Pons (tissue), 1 donor: ENCODE measurements around the gene NWD2.
"Not testable (repeated sequence)": the region's sequence is repeated elsewhere in the genome, so short reads cannot be mapped to it uniquely, and the experiment has no call there.

Experiments used
- DNase-seq: peaks from one replicate; pipeline ENCODE4 v3.0.0-alpha.2; 2016; ENCODE audit warnings: low spot score

Gene NWD2, protein sequence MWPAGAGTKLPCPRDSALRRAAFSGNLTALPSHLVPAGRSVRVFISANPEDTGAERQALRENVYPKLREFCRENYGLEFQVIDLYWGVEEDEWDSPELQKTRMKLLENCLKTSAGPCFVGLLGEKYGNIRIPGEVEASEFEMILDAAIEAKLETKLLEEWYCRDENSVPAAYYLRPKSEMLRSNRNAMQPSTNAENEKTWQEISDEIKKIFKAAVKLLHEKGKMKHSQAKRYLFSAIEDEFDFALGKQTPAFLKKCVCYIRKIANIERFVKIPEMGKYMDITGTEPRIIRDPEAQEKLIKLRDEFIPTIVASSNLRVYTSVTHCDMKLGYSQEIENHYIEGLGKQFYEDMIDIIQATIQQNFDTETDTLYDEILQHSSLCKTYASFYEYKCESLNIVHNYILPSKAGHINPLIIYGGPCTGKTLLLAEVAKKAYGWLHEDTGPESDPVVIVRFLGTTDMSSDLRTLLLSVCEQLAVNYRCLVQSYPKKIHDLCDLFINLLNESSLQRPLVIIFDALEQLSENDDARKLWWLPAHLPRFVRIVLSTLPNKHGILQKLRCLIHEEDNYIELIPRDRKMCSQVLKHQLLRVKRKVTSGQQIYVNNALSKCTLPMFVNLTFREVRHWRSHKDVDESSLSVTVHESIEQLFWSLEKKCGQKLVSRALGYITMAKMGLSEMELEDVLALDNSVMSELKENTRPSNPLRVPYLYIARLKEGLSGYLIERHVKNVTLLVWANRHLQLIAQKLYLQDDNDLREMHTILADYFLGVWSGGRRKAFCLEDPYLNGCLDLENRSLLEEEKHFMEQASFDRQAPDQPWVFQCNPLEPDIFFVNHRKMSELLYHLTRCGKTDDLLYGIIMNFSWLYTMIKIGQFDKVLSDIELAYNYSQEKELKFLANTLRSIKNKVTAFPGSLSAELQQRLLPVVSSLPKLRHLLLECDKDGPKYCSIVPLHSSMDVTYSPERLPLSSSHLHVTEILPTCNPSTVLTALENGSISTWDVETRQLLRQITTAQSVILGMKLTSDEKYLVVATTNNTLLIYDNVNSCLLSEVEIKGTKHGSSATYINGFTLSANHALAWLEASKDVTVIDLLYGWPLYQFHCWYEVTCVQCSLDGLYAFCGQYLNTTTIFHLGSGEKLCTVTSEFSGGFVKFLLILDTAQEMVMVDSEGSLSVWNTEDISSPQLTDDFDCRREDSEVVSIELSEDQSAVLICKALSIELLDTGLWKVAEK (N-terminal part only)

GRCh38 chr4:37244583-37245390, at the start of gene NWD2:
Gene NWD2 (plus strand): TSS chr4:37244743. CDS start chr4:37245068, 325 bp downstream.
- no peak for DNase-seq

DNA sequence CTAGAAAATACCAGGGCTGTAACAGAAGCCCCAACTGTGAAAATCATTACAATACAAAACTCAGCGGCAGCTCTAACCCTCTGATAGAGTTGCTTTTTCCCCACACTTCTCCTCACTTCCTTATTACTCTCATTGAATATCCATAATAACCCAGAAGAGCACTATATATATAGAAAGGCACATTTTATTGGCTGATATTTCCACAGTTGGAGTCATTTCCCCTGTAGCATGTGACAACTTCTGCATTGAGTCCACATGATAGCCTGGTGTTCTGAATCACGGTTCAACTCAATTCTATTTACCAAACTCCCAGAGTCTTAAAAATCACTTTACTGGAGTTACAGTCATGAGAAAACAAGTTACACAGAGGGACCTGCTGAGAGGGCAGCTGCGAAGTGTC, 46.6 kb upstream of the NWD2 start:
- DNase-seq: peak; percentile 50

- DNase-seq: not testable (repeated sequence)
Measured at GRCh38 chr4:37204740-37205139, 39.8 kb upstream of the NWD2 start.

DNA sequence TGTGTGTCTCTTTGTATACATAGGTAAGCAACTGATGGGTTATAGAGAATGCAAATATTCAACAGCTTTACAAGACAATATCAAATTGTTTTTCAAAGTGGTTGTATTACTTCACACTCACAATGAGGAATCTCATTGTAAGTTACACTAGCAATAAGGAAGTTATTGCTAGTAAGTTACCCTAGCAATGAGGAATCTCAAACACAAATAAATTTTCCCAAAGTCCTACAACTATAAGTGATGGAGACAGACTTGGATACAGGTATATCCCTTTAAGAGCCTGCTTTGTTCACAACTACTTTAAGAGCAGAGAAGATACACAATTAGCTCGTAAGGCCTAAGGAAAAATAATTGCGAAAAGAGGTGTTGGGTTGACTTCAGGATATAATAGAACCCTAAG, 28.3 kb upstream of the NWD2 start:
- DNase-seq: no peak

DNA sequence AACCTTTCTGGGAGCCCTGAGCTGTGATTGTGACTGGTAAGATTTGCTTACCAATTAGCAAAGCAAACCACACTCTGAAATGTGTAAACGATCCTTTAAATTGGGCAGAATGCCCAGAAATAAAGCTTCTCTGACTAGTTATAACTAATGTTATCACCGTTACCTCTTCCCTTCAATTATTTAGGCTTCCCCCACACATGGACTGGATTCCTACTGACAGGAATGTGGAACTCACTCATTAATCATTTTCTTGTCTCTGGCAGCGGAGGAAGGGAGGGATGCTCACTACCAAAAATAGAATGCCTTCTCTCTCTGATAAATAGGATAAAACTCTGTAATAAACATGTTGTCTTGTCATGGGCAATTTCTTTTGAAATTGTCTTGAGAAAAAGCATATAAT, 25.3 kb upstream of the NWD2 start:
- DNase-seq: no peak

GRCh38 chr4:37219990-37220389, 24.6 kb upstream of the NWD2 start:
- DNase-seq: no peak

DNA sequence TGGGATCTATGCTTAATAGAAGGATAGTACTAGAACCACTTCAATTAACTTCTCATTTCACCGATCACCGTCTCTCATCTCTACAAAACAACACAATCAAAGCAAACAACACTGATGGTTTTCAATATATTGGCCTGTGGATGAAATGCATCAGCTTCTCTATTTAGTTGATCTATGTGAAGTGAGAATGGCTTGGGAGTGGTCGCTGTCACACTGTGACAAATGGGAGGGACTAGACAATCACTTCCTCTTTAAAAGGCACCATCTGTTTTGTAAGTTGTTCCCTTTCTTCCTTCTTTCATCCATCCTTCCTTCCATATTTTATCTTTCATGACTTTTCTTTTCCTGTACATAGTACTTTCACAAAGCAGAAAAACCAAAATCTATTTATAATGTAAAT, 23.9 kb upstream of the NWD2 start:
- no peak for DNase-seq

- no peak for DNase-seq
Measured at GRCh38 chr4:37223732-37224131, 20.8 kb upstream of the NWD2 start.

GRCh38 chr4:37224854-37225253, 19.7 kb upstream of the NWD2 start:
- DNase-seq: no peak

- DNase-seq: no peak
Measured at GRCh38 chr4:37225778-37226177, 18.8 kb upstream of the NWD2 start.

DNA sequence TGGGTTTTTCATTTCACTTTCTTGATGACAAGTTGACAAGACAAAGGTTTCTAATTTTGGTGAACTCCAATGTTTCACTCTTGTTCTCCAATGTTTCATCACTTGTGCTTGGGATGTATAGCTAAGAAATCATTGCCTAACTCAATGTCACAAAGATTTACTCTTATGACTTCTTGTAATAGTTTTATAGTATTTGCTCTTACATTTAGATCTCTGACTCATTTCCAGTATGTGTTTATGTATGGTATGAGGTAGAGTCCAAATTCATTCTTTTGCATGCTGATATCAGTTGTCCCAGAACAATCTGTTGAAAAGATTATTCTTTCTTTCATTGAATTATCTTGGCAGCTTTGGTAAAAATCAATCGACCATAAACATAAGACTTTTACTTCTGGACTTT, 12.2 kb upstream of the NWD2 start:
- DNase-seq: no peak

DNA sequence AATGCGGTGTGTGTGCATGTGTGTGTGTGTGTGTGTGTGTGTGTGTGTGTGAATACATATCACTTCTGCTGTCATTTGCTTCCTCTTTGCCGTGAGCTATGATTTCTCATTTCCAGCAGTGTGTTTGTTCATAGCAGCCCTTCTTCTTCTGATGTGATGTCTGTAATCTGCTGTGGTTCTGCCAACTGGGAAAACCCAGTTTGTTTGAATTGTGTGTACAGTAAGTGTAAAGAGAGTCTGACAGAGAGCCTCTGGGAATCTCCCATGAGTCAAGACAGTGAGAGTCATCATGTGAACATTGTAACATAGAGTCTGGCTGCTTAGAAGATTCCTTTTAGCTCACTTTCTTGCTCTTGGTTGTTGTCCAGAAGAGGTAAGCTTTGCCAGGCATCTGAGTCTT, 8.4 kb upstream of the NWD2 start:
- DNase-seq: no peak

DNA sequence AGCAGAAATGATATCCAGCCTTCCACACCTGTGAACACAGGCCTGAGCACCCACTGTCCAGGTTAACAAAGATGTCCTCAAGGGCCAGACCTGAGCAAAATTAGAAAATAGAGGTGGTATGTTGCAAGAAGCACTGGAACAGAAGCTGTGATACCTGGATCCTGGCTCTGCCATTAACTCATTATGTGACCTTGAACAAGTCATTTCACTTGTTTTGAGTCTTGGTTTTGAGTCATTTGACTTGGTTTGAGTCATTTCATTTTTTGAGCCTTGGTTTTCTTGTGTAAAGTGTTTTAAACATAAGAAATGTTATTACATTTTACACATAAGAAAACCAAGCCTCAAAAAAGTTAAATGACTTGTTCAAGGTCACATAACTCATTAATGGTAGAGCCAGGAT, 2.9 kb upstream of the NWD2 start:
- DNase-seq: no peak

DNA sequence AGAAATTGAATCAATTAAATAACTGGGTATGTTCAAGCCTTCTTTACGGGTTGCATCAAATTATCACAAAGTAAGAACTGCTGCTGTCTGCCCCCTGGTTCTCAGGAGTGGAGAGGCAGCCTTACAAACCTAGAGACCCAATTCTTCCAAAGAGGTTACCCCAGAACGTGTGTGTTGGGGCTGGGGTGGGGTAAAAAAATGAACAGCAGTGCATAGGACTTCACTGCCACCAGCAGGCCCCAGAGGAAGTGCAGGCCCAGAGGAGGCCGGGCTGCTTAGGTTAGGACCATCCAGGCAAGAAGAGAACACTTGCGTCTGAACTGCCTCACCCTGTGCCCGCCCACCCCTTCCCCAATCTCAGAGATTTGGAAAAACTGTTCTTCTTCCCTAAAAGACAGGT, 1.5 kb upstream of the NWD2 start:
- no peak for DNase-seq

DNA sequence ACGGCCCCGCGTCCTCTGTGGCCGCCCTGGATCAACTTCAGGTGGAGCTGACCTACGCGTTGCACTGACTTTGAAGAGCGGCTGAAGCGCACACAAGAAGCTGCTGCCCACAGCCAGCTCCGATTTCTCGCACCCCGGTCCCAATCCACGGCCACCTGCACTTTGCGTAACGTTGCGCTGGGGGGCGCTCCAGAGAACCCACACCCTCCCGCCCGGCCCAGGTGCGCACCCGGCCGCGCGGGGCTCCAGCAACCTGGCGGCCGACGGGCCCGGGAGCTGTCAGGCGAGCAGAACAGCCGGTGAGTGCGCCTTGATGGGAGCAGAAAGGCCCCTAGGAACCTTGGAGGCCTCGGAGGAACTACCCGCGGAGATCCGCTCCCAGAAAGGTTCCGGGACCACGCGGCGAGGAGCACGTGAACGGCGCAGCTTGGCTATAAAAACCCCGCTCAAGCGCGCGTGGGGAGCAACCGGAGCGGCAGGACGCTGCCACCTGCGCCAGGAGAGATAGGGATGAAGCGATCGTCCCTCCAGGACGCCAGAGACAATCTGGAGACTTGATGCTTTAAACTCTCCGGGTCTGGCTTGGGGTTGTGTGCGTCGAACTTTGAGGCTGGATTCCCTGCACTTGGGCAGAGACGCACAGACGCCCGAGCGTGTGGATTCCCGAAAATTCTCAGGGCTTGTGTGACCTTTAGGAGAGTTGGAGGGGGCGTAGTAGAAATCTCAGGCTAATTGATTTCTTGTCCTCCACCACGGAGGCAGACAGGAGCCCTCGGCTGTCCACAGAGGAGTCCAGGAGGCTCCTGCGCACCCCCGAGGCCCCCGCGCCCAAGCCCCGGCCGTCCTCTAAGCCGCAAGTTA, 591 bp upstream of the NWD2 start:
- DNase-seq: no peak

GRCh38 chr4:37245391-37245954, 930 bp downstream of the NWD2 start:
- no peak for DNase-seq

GRCh38 chr4:37246891-37247290, 2.3 kb downstream of the NWD2 start:
- no peak for DNase-seq

DNA sequence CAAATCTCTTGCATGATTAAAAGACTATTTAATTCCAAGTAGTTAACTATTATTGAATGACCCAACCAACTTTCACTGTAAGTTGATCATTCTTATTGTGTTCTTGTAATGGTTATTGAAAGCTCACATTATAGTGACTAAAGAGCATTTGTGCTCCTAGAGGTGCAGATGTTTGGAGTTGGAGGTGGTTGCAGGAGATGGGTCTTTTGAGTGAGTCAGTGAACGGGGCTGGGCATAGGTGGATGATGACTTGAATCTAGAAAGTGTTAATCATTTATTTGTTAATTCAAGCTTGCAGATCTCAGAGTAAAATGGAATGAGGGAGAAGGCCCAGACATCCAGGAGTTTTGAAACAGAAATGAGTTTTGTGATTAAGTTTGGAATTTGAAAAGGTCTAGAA, 13.7 kb downstream of the NWD2 start:
- DNase-seq: no peak

GRCh38 chr4:37268319-37268718, 23.8 kb downstream of the NWD2 start:
- no peak for DNase-seq

- DNase-seq: no peak
Measured at GRCh38 chr4:37279121-37279520, 34.6 kb downstream of the NWD2 start.
